ENCODE measurements around the gene RAB40C.

RAB40C gene

GRCh38 chr16:625117-625976 lies 35.5 kb downstream of the RAB40C start:
- TF ChIP-seq, protein P1, sequence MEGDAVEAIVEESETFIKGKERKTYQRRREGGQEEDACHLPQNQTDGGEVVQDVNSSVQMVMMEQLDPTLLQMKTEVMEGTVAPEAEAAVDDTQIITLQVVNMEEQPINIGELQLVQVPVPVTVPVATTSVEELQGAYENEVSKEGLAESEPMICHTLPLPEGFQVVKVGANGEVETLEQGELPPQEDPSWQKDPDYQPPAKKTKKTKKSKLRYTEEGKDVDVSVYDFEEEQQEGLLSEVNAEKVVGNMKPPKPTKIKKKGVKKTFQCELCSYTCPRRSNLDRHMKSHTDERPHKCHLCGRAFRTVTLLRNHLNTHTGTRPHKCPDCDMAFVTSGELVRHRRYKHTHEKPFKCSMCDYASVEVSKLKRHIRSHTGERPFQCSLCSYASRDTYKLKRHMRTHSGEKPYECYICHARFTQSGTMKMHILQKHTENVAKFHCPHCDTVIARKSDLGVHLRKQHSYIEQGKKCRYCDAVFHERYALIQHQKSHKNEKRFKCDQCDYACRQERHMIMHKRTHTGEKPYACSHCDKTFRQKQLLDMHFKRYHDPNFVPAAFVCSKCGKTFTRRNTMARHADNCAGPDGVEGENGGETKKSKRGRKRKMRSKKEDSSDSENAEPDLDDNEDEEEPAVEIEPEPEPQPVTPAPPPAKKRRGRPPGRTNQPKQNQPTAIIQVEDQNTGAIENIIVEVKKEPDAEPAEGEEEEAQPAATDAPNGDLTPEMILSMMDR (IDR thresholded peaks at IDR 0.05) = no peak
- TF ChIP-seq ZFX (IDR thresholded peaks at IDR 0.05; ENCODE audit: borderline replicate concordance) = no peak
- no peak overlapping the region for H3K27ac ChIP-seq

DNA sequence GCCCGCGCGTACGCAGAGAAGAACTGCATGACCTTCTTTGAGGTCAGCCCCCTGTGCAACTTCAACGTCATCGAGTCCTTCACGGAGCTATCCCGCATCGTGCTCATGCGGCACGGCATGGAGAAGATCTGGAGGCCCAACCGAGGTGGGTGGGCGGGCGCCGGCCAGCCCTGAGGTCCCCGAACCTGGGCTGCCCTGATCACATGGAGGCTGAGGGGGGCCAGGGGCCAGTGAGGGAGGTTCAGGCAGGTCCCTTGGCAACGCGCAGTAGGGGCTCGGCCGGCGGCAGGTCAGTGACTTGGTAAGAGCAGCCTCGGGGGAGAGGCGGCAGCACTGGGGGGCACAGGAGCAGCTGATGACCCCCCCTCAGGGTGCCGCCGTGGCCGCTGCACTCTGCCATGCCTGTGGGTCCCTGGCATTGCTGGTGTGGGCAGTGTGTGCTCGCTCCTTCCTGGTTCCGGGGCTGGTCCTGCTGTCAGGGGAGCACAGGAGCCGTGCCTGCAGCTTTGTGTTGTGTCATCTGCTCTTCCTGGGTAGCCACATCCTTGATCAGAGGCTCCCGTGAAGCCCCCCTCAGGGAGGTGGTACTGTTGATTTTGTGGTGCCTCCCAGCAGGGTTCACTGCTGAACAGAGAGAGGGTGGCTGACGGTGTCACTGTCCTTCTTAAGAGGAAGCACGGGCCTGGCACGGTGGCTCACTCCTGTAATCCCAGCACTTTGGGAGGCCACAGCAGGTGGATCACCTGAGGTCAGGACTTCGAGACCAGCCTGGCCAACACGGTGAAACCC lies 36.3 kb downstream of the RAB40C start:
- H3K27ac ChIP-seq = no peak overlapping the region
- TF ChIP-seq ZFX (IDR thresholded peaks at IDR 0.05; ENCODE audit: borderline replicate concordance) = no peak
- TF ChIP-seq, protein P1 (IDR thresholded peaks at IDR 0.05) = no peak

DNA sequence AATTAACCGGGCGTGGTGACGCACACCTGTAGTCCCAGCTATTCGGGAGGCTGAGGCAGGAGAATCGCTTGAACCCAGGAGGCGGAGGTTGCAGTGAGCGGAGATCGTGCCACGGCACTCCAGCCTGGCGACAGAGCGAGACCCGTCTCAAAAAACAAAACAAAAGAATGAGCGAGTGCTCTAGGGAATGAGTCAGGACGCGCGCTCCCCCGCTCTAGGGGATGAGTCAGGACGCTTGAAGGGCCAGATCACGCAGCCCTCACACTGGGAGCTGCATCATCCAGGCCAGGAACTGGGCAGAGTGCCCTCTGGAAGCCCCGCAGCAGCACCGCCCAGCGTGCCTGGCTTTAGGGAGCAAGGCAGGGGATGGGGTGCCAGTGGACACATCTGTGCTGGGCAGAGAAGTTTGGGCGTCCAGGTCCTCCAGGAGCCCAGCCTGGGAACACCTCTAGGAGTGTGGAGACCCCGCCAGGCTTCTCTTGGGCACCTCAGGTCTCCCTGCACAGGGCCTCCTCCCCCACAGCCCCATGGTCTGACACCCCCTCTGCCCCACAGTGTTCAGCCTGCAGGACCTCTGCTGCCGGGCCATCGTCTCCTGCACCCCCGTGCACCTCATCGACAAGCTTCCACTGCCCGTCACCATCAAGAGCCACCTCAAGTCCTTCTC lies 37.1 kb downstream of the RAB40C start:
- H3K27ac ChIP-seq = no peak overlapping the region
- TF ChIP-seq, protein P1 (IDR thresholded peaks at IDR 0.05) = no peak
- no peak for TF ChIP-seq ZFX (IDR thresholded peaks at IDR 0.05; ENCODE audit: borderline replicate concordance)

- H3K27ac ChIP-seq = no peak overlapping the region
- no peak for TF ChIP-seq ZFX (IDR thresholded peaks at IDR 0.05; ENCODE audit: borderline replicate concordance)
- TF ChIP-seq, protein P1 (IDR thresholded peaks at IDR 0.05) = no peak
Measured at GRCh38 chr16:627454-628239, 37.8 kb downstream of the RAB40C start.

DNA sequence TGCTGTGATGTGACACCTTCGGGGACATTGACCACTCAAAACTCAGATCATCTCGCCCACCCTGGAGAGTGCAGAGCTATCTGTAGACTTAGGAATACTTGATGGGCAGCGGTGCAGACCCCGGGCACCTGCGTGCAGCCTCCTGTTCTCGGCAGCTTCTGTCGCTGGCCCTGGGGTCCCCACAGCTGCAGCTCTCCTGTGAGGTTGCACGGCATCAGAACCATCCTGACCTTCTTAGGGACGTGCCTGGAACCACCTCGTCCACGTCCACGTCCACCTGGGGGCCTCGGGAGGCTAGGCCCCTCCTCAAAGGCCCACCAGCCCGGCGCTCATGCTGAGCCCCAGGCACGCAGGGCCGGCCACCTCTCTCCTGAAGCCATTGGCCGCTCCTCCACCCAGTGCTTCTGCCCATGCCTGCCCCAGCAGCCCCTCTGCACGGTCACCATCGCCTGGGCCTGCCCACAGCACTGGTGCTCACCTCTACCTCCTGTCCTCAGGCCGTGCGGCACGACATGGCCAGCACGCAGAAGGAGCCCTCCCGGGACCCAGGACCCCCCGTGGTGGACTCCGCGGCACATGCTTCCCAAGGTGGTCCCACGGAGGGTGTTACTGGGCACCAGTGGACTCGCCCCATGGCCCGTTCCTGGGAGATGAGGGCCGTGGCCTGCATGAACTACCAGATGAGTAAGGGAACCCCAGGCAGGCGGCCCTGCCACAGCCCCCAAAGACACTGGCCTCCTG lies 38.6 kb downstream of the RAB40C start:
- H3K27ac ChIP-seq = peak overlapping the region; percentile 20; the same call in 1 of the 2 replicates
- TF ChIP-seq, protein P1 (IDR thresholded peaks at IDR 0.05) = no peak
- TF ChIP-seq ZFX (IDR thresholded peaks at IDR 0.05; ENCODE audit: borderline replicate concordance) = no peak

DNA sequence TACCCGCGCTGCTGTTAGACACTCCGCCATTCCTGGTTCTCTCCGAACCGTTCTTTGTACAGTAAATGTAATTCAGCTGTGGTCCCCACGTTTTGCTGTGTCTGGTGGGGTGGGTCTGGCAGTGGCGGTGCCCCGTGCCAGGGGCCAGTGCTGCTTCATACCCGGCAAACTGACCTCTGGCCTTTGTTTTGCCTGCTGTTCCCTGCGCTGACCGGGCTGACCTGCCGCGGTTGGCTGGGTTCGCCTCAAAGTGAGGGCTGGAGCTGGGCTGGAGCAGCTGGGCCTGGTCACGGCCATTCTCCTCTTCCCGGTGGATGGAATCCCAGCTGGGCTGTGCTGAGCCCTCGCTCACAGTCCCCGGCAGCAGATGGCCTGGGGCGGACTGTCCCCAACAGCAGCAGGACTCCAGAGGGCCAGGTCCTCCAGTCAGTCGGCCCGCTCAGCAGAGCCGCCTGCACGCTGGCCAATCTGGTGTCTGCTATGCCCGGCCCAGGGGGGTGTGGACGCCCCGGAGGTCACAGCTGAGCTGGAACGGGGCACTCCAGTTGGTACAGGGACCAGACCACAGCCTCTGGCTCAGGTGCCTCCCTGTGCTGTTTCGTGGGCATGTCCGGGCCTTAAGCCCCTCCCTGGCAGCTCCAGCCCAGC lies 39.4 kb downstream of the RAB40C start:
- H3K27ac ChIP-seq = peak overlapping the region; percentile 20; the same call in 1 of the 2 replicates
- TF ChIP-seq, protein P1 (IDR thresholded peaks at IDR 0.05) = no peak
- TF ChIP-seq ZFX (IDR thresholded peaks at IDR 0.05; ENCODE audit: borderline replicate concordance) = no peak

Measured in 22Rv1 (cell line).